PC-3 (cell line): ENCODE measurements around the gene TMEM60. TPM values are rescaled to one million over a fixed set of nuclear protein-coding genes. Genes with fewer than 3 reads are reported as not detected.

ENCODE experiments used
- ATAC-seq: fragments of 200-7000 bp; cut with Tn5 transposase; 2 replicates; pipeline ENCODE4 v1.9.1; 2020; ENCODE audit warnings: mild to moderate bottlenecking, moderate library complexity
- BruUV-seq: library from RNA; stranded (reverse); fragments of 400-500 nt; replicated peaks from 2 replicates; lab custom pipeline; 2021; lab: Mats Ljungman, UMichigan
- CTCF ChIA-PET: fragments of 300-600 bp; sonication (Branson Sonifier 250); formaldehyde crosslinking; loops from one replicate; lab custom pipeline; 2022; ENCODE audit warnings: antibody characterized with exemption; lab: Charles Lee
- POLR2A ChIA-PET: fragments of 300-600 bp; sonication (Branson Sonifier 250); formaldehyde crosslinking; loops from one replicate; lab custom pipeline; 2022; ENCODE audit warnings: antibody characterized with exemption; ENCODE audit not compliant: unreplicated experiment; lab: Charles Lee
- DNase-seq: peaks from one replicate; pipeline ENCODE4 v3.0.0-alpha.2; 2015
- H2AFZ ChIP-seq: fragments of 300-600 bp; sonication (generic); 2 replicates; pipeline ENCODE4 v1.6.0; 2016; ENCODE audit warnings: antibody characterized with exemption, low read length
- H3F3A ChIP-seq: fragments of 300-600 bp; sonication (generic); one replicate; pipeline ENCODE4 v1.6.0; 2017; ENCODE audit warnings: antibody characterized with exemption, low read length, control low read depth, mild to moderate bottlenecking; ENCODE audit not compliant: unreplicated experiment
- H3K27ac ChIP-seq: fragments of 300-600 bp; sonication (generic); 2 replicates; pipeline ENCODE4 v1.5.1; 2016; ENCODE audit warnings: mild to moderate bottlenecking, low read length
- H3K27me3 ChIP-seq: fragments of 300-600 bp; sonication (generic); 2 replicates; pipeline ENCODE4 v1.6.1; 2016; ENCODE audit warnings: low read length, mixed read lengths
- H3K36me3 ChIP-seq: fragments of 300-600 bp; sonication (generic); 2 replicates; pipeline ENCODE4 v1.6.1; 2016; ENCODE audit warnings: low read depth, mixed run types, low read length, mixed read lengths
- H3K4me1 ChIP-seq: fragments of 300-600 bp; sonication (generic); 2 replicates; pipeline ENCODE4 v1.5.1; 2016; ENCODE audit warnings: low read length; ENCODE audit not compliant: insufficient read depth
- H3K4me2 ChIP-seq: fragments of 300-600 bp; sonication (generic); 2 replicates; pipeline ENCODE4 v1.6.0; 2016; ENCODE audit warnings: low read length
- H3K4me3 ChIP-seq: fragments of 300-600 bp; sonication (generic); 2 replicates; pipeline ENCODE4 v1.5.1; 2016; ENCODE audit warnings: mild to moderate bottlenecking, low read length, mixed read lengths
- H3K79me2 ChIP-seq: fragments of 300-600 bp; sonication (generic); 2 replicates; pipeline ENCODE4 v1.6.1; 2017; ENCODE audit warnings: low read length, mixed read lengths
- H3K9ac ChIP-seq: fragments of 300-600 bp; sonication (generic); 2 replicates; pipeline ENCODE4 v1.6.0; 2016; ENCODE audit warnings: mild to moderate bottlenecking, low read length
- H3K9me2 ChIP-seq: fragments of 300-600 bp; sonication (generic); replicated peaks from 2 replicates; pipeline ENCODE4 v1.6.1; 2016; ENCODE audit warnings: mixed run types, low read length, mixed read lengths
- H3K9me3 ChIP-seq: fragments of 300-600 bp; sonication (generic); 2 replicates; pipeline ENCODE4 v1.6.1; 2016; ENCODE audit warnings: low read length, mixed read lengths
- H4K20me1 ChIP-seq: fragments of 300-600 bp; sonication (generic); 2 replicates; pipeline ENCODE4 v1.6.1; 2016; ENCODE audit warnings: low read length, mixed read lengths
- EZH2 ChIP-seq: fragments of 300-600 bp; sonication (generic); IDR thresholded peaks from one replicate; pipeline ENCODE4 v1.6.1; 2017; ENCODE audit warnings: antibody characterized with exemption, mild to moderate bottlenecking, low read length; ENCODE audit not compliant: unreplicated experiment
- EZH2phosphoT487 ChIP-seq: fragments of 300-600 bp; sonication (generic); IDR thresholded peaks from 2 replicates; pipeline ENCODE4 v1.6.1; 2018; ENCODE audit warnings: mild to moderate bottlenecking, antibody characterized with exemption, low read length, borderline replicate concordance
- intact Hi-C: fragments of 100-400 bp; cut with micrococcal nuclease; formaldehyde crosslinking; loops from 2 replicates; pipeline ENCODE4 v1.9.0; 2023
- total RNA-seq: library from RNA; depleted of rRNA; stranded (reverse); fragments of >200 nt; gene quantifications from 2 replicates; pipeline ENCODE4 v1.2.3, GENCODE V29; 2014
- TF ChIP-seq, protein P1 (sequence below): fragments of 300-600 bp; sonication (generic); conservative IDR thresholded peaks from 2 replicates; pipeline ENCODE4 v1.5.1; 2017; ENCODE audit warnings: antibody characterized with exemption, low read depth, mild to moderate bottlenecking, low read length

The TMEM60 gene
- total RNA-seq, 1 experiment from 2014 or later: 8.1 TPM

DNA sequence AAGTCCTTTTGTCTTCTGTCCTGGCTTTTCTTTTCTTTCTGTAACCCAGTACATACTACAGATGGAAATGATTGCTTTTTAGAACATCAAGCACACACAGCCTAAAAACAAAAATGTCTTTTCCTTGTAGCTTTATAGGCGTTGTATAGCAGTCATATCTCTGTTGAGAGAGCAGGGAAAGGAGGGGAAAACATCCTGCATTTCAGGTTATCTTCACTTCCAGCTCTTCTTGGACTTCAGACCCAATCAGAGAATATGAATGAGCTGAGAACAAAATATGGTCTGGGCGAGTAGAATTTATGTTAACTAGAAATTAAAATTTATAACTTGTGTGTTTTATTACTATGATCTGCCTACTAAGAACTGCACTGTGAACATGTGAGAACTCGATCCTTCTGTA, 14.7 kb downstream of the TMEM60 start:
- no peak overlapping the region for H3K27ac ChIP-seq
- H3K4me1 ChIP-seq: no peaks in the 10 kb centered on the region
- no TSS peak for BruUV-seq
- H2AFZ ChIP-seq: no peak overlapping the region
- intact Hi-C loops: no loop called here
- peaks cover 9% of the 10 kb centered on the region for H3K36me3 ChIP-seq
- no peak overlapping the region for H3K4me3 ChIP-seq
- no peaks in the 10 kb centered on the region for H3K9me3 ChIP-seq
- DNase-seq (no peak), ATAC-seq (no peak)
- H3K9ac ChIP-seq: no peak overlapping the region
- no peaks in the 10 kb centered on the region for H3K79me2 ChIP-seq
- H3K9me2 ChIP-seq: no peaks in the 10 kb centered on the region
- no peak for TF ChIP-seq EZH2phosphoT487
- TF ChIP-seq, protein P1, sequence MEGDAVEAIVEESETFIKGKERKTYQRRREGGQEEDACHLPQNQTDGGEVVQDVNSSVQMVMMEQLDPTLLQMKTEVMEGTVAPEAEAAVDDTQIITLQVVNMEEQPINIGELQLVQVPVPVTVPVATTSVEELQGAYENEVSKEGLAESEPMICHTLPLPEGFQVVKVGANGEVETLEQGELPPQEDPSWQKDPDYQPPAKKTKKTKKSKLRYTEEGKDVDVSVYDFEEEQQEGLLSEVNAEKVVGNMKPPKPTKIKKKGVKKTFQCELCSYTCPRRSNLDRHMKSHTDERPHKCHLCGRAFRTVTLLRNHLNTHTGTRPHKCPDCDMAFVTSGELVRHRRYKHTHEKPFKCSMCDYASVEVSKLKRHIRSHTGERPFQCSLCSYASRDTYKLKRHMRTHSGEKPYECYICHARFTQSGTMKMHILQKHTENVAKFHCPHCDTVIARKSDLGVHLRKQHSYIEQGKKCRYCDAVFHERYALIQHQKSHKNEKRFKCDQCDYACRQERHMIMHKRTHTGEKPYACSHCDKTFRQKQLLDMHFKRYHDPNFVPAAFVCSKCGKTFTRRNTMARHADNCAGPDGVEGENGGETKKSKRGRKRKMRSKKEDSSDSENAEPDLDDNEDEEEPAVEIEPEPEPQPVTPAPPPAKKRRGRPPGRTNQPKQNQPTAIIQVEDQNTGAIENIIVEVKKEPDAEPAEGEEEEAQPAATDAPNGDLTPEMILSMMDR: no peak
- TF ChIP-seq EZH2: no peak
- CTCF ChIA-PET: no interaction called here
- no peaks in the 10 kb centered on the region for H3F3A ChIP-seq
- H3K4me2 ChIP-seq: no peak overlapping the region
- POLR2A ChIA-PET: interaction anchor here (0.6 kb wide), 1 partner anchor 131 kb away, joined by 6 read pairs; no protein-coding TSS in a partner anchor
- no peaks in the 10 kb centered on the region for H3K27me3 ChIP-seq
- H4K20me1 ChIP-seq: no peaks in the 10 kb centered on the region

DNA sequence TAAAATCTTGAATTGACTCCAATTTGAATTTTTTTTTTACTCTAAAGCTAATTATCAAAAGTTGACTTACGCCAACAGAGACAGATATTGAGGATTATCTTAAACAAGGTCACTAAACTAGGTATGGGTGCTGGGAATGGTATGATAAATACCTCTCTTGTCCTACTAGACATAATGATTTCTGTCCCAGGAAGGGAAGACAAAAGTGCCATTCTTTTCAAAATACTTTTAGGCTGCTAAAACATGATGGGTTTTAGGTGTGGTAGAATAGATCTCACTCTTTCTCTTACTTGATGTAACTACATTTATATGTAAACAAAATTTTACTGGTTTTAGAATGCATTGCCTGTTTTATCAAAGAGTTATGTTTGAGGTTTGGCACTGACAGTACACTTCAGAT, 15.1 kb downstream of the TMEM60 start:
- no peak overlapping the region for H3K27ac ChIP-seq
- H3K4me2 ChIP-seq: no peak overlapping the region
- ChIA-PET POLR2A (no interaction called here), CTCF (no interaction called here)
- BruUV-seq: no TSS peak
- no peaks in the 10 kb centered on the region for H3K4me1 ChIP-seq
- DNase-seq (no peak), ATAC-seq (no peak)
- peaks cover 11% of the 10 kb centered on the region for H3K36me3 ChIP-seq
- no peaks in the 10 kb centered on the region for H3F3A ChIP-seq
- intact Hi-C loops: no loop called here
- no peak overlapping the region for H2AFZ ChIP-seq
- no peaks in the 10 kb centered on the region for H3K27me3 ChIP-seq
- no peak overlapping the region for H3K9ac ChIP-seq
- no peaks in the 10 kb centered on the region for H3K9me2 ChIP-seq
- no peaks in the 10 kb centered on the region for H3K79me2 ChIP-seq
- no peaks in the 10 kb centered on the region for H3K9me3 ChIP-seq
- H3K4me3 ChIP-seq: no peak overlapping the region
- H4K20me1 ChIP-seq: no peaks in the 10 kb centered on the region
- no peak for TF ChIP-seq EZH2phosphoT487
- TF ChIP-seq, protein P1: no peak
- no peak for TF ChIP-seq EZH2

DNA sequence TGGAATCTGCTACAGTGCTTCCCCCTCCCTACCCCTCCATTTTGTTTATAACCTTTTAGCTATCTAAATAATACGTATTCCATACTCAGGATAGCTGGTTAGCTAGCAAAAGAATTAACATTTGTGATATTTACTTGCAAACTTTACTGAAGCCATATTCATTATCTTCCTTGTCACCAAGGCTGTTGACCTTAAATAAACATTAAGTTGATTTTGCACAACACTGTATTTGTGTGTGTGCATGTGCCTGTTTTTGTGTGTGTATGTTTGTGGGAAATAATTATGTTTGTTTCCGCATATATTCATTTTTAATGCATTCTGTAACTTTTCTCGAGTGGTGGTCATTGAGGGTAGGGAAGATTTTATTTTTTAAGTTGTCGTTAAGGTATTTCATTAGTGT, 15.9 kb downstream of the TMEM60 start:
- H3K4me1 ChIP-seq: no peaks in the 10 kb centered on the region
- no peak overlapping the region for H2AFZ ChIP-seq
- no peaks in the 10 kb centered on the region for H3F3A ChIP-seq
- peaks cover 11% of the 10 kb centered on the region for H3K36me3 ChIP-seq
- H3K27ac ChIP-seq: no peak overlapping the region
- DNase-seq (no peak), ATAC-seq (no peak)
- no TSS peak for BruUV-seq
- H3K79me2 ChIP-seq: no peaks in the 10 kb centered on the region
- H3K9me2 ChIP-seq: no peaks in the 10 kb centered on the region
- no peaks in the 10 kb centered on the region for H3K27me3 ChIP-seq
- POLR2A ChIA-PET: no interaction called here
- H3K4me3 ChIP-seq: no peak overlapping the region
- H4K20me1 ChIP-seq: no peaks in the 10 kb centered on the region
- H3K9me3 ChIP-seq: no peaks in the 10 kb centered on the region
- CTCF ChIA-PET: no interaction called here
- H3K4me2 ChIP-seq: no peak overlapping the region
- TF ChIP-seq EZH2 (no peak), EZH2phosphoT487 (no peak)
- TF ChIP-seq, protein P1: no peak
- intact Hi-C loops: no loop called here
- H3K9ac ChIP-seq: no peak overlapping the region
